NCI-H510A (cell line): Measurements from ENCODE around the gene LIX1.
"Not testable (repeated sequence)": the region's sequence is repeated elsewhere in the genome, so short reads cannot be mapped to it uniquely, and the experiment has no call there.

ENCODE experiments used
- DNase-seq: peaks from one replicate; lab custom pipeline; 2025; lab: John Stamatoyannopoulos, UW

LIX1 gene

GRCh38 chr5:97141031-97141430 is 1.4 kb downstream of the LIX1 start:
- no peak for DNase-seq

GRCh38 chr5:97140250-97140649 is 2.2 kb downstream of the LIX1 start:
- not testable (repeated sequence) for DNase-seq

GRCh38 chr5:97136475-97136874 is 5.9 kb downstream of the LIX1 start:
- no peak for DNase-seq

- DNase-seq = no peak
Measured at GRCh38 chr5:97135868-97136267, 6.5 kb downstream of the LIX1 start.

GRCh38 chr5:97134634-97135033 is 7.8 kb downstream of the LIX1 start:
- no peak for DNase-seq

GRCh38 chr5:97133101-97133500 is 9.3 kb downstream of the LIX1 start:
- DNase-seq = no peak

GRCh38 chr5:97131921-97132320 is 10.5 kb downstream of the LIX1 start:
- no peak for DNase-seq

GRCh38 chr5:97131139-97131710 is 11.2 kb downstream of the LIX1 start:
- DNase-seq = no peak

- DNase-seq = no peak
Measured at GRCh38 chr5:97127727-97128126, 14.7 kb downstream of the LIX1 start.

GRCh38 chr5:97125125-97125683 is 17.2 kb downstream of the LIX1 start:
- DNase-seq = no peak

GRCh38 chr5:97124335-97124734 is 18.1 kb downstream of the LIX1 start:
- DNase-seq = no peak

GRCh38 chr5:97121848-97122247 is 20.6 kb downstream of the LIX1 start:
- DNase-seq = no peak

- DNase-seq = no peak
Measured at GRCh38 chr5:97120195-97120594, 22.2 kb downstream of the LIX1 start.

GRCh38 chr5:97119007-97119390 is 23.4 kb downstream of the LIX1 start:
- DNase-seq = no peak

- DNase-seq = no peak
Measured at GRCh38 chr5:97118261-97119006, 24.0 kb downstream of the LIX1 start.

- no peak for DNase-seq
Measured at GRCh38 chr5:97115932-97116331, 26.5 kb downstream of the LIX1 start.

GRCh38 chr5:97112230-97112629 is 30.2 kb downstream of the LIX1 start:
- DNase-seq = no peak

- no peak for DNase-seq
Measured at GRCh38 chr5:97111616-97112015, 30.8 kb downstream of the LIX1 start.

- DNase-seq = no peak
Measured at GRCh38 chr5:97111004-97111403, 31.4 kb downstream of the LIX1 start.

- no peak for DNase-seq
Measured at GRCh38 chr5:97107318-97107717, 35.1 kb downstream of the LIX1 start.

- no peak for DNase-seq
Measured at GRCh38 chr5:97106216-97106581, 36.2 kb downstream of the LIX1 start.

GRCh38 chr5:97105501-97106215 is 36.8 kb downstream of the LIX1 start:
- DNase-seq = no peak

GRCh38 chr5:97102010-97102470 is 40.4 kb downstream of the LIX1 start:
- no peak for DNase-seq
